Thoracic aorta (tissue), 2 donors: Measurements from ENCODE around the gene UHRF1. TPM values are rescaled to one million over a fixed set of nuclear protein-coding genes. Genes with fewer than 3 reads are reported as not detected.

ENCODE experiments used
- ATAC-seq: fragments of 150-250 bp; one replicate; pipeline ENCODE4 v1.8.0; 2017; ENCODE audit warnings: low read depth; ENCODE audit not compliant: insufficient number of reproducible peaks, low FRiP score
- DNase-seq: peaks from one replicate; pipeline ENCODE4 v3.0.0-alpha.2; 2020; ENCODE audit warnings: low spot score
- H3K27ac ChIP-seq, 2 donors: fragments of 200-600 bp; sonication (generic); 1 replicate in 1 of 2; 2 replicates in 1 of 2; pipeline ENCODE4 v1.5.1; 2016; ENCODE audit warnings: mild to moderate bottlenecking in 2 of 2, moderate library complexity in 2 of 2
- H3K27me3 ChIP-seq: fragments of 200-600 bp; sonication (generic); replicated peaks from 2 replicates; pipeline ENCODE4 v1.6.0; 2016; ENCODE audit warnings: mild to moderate bottlenecking; ENCODE audit not compliant: insufficient read depth
- H3K36me3 ChIP-seq: fragments of 200-600 bp; sonication (generic); one replicate; pipeline ENCODE4 v1.5.1; 2016
- H3K4me1 ChIP-seq, 2 donors: fragments of 200-600 bp; sonication (generic); 1 replicate in 1 of 2; 2 replicates in 1 of 2; pipeline versions ENCODE4 v1.5.1 to v1.6.0; 2016; ENCODE audit warnings: low read depth in 2 of 2, mild to moderate bottlenecking in 1 of 2; ENCODE audit not compliant: control insufficient read depth in 1 of 2
- H3K4me3 ChIP-seq: fragments of 200-600 bp; sonication (generic); 2 replicates; pipeline ENCODE4 v1.5.1; 2016; ENCODE audit warnings: mild to moderate bottlenecking
- H3K9me3 ChIP-seq: fragments of 200-600 bp; sonication (generic); 2 replicates; pipeline ENCODE4 v1.5.1; 2016
- CTCF ChIP-seq: fragments of 200-600 bp; sonication (generic); IDR thresholded peaks from one replicate; pipeline ENCODE4 v1.5.1; 2019; ENCODE audit warnings: antibody characterized with exemption
- total RNA-seq, 2 donors: library from RNA; depleted of rRNA; stranded (reverse); fragments of >200 nt; gene quantifications; one replicate each; pipeline versions ENCODE4 v1.1.0 to v1.2.3, GENCODE V29; 2016

The UHRF1 gene
- total RNA-seq, 2 donors from 2014 or later = 1.6 to 2.2 TPM

GRCh38 chr19:4979211-4979807 is 70.0 kb downstream of the UHRF1 start:
- no peak for TF ChIP-seq CTCF
- H3K4me3 ChIP-seq = no peak overlapping the region
- H3K9me3 ChIP-seq = no peaks in the 10 kb centered on the region
- H3K36me3 ChIP-seq = no peaks in the 10 kb centered on the region
- peaks cover 22 to 29% of the 10 kb centered on the region in 2 donors for H3K4me1 ChIP-seq
- no peaks in the 10 kb centered on the region for H3K27me3 ChIP-seq
- no peak for DNase-seq
- H3K27ac ChIP-seq = no peak overlapping the region
- ATAC-seq = no peak

- ATAC-seq = no peak
- Histone ChIP-seq H3K4me1 (peaks cover 22 to 29% of the 10 kb centered on the region in 2 donors), H3K27me3 (no peaks in the 10 kb centered on the region), H3K4me3 (no peak overlapping the region), H3K27ac (no peak overlapping the region), H3K36me3 (no peaks in the 10 kb centered on the region), H3K9me3 (no peaks in the 10 kb centered on the region)
- TF ChIP-seq CTCF = no peak
- DNase-seq = no peak
These were observed 70.8 kb downstream of the UHRF1 start for GRCh38 chr19:4980067-4980466.

- no peaks in the 10 kb centered on the region for H3K36me3 ChIP-seq
- no peaks in the 10 kb centered on the region for H3K9me3 ChIP-seq
- no peaks in the 10 kb centered on the region for H3K27me3 ChIP-seq
- DNase-seq (no peak), ATAC-seq (no peak)
- no peak overlapping the region for H3K27ac ChIP-seq
- H3K4me1 ChIP-seq = peaks cover 15 to 21% of the 10 kb centered on the region in 2 donors
- TF ChIP-seq CTCF = no peak
- no peak overlapping the region for H3K4me3 ChIP-seq
These were observed 71.8 kb downstream of the UHRF1 start for GRCh38 chr19:4980838-4981680.

- H3K9me3 ChIP-seq = no peaks in the 10 kb centered on the region
- H3K4me1 ChIP-seq = peaks cover 13 to 20% of the 10 kb centered on the region in 2 donors
- no peaks in the 10 kb centered on the region for H3K27me3 ChIP-seq
- ATAC-seq (no peak), DNase-seq (no peak)
- TF ChIP-seq CTCF = no peak
- H3K27ac ChIP-seq = no peak overlapping the region
- no peaks in the 10 kb centered on the region for H3K36me3 ChIP-seq
- H3K4me3 ChIP-seq = no peak overlapping the region
These were observed 72.3 kb downstream of the UHRF1 start for GRCh38 chr19:4981681-4981958.

GRCh38 chr19:4983346-4984105 is 74.2 kb downstream of the UHRF1 start:
- no peaks in the 10 kb centered on the region for H3K36me3 ChIP-seq
- H3K27me3 ChIP-seq = no peaks in the 10 kb centered on the region
- no peak overlapping the region for H3K27ac ChIP-seq
- no peak overlapping the region for H3K4me3 ChIP-seq
- H3K9me3 ChIP-seq = no peaks in the 10 kb centered on the region
- TF ChIP-seq CTCF = no peak
- DNase-seq (no peak), ATAC-seq (no peak)
- H3K4me1 ChIP-seq = peaks cover 15 to 23% of the 10 kb centered on the region in 2 donors
